Breast epithelium (tissue), 4 donors: ENCODE measurements around the gene RABEP1. TPM values are rescaled to one million over a fixed set of nuclear protein-coding genes. Genes with fewer than 3 reads are reported as not detected.

Source experiments
- DNase-seq, 2 donors: peaks; one replicate each; pipeline ENCODE4 v3.0.0-alpha.2; 2019; ENCODE audit warnings: low spot score in 2 of 2
- H3K27ac ChIP-seq, 2 donors: fragments of 200-600 bp; sonication (generic) in 1 of 2; one replicate each; pipeline ENCODE4 v1.5.1; 2016 to 2019; ENCODE audit warnings: mild to moderate bottlenecking in 1 of 2
- H3K27me3 ChIP-seq, 2 donors: fragments of 200-600 bp; sonication (generic) in 1 of 2; one replicate each; pipeline versions ENCODE4 v1.5.1 to v1.6.0; 2017 to 2019; ENCODE audit warnings: control low read depth in 1 of 2, mild to moderate bottlenecking in 1 of 2
- H3K36me3 ChIP-seq: fragments of 200-600 bp; one replicate; pipeline ENCODE4 v1.5.1; 2019
- H3K4me1 ChIP-seq, 2 donors: fragments of 200-600 bp; sonication (generic); one replicate each; pipeline ENCODE4 v1.5.1; 2016 to 2019; ENCODE audit warnings: control low read depth in 1 of 2
- H3K4me3 ChIP-seq, 3 donors: fragments of 200-600 bp; sonication (generic); 1 replicate in 2 of 3; 2 replicates in 1 of 3; pipeline ENCODE4 v1.5.1; 2016 to 2019; ENCODE audit warnings: mild to moderate bottlenecking in 3 of 3, moderate library complexity in 2 of 3
- H3K9me3 ChIP-seq, 2 donors: fragments of 200-600 bp; sonication (generic) in 1 of 2; one replicate each; pipeline ENCODE4 v1.5.1; 2016 to 2019; ENCODE audit warnings: control low read depth in 1 of 2
- POLR2A ChIP-seq: fragments of 450-650 bp; IDR thresholded peaks from one replicate; pipeline ENCODE4 v1.6.1; 2016; ENCODE audit warnings: antibody characterized with exemption, mild to moderate bottlenecking, moderate library complexity
- POLR2AphosphoS5 ChIP-seq, 3 donors: sonication (generic); formaldehyde crosslinking; IDR thresholded peaks; one replicate each; pipeline ENCODE4 v1.6.1; 2017; ENCODE audit warnings: antibody characterized with exemption in 3 of 3
- intact Hi-C: fragments of 100-400 bp; cut with DNase I; formaldehyde crosslinking; loops from one replicate; pipeline ENCODE4 v1.15.1; 2023; ENCODE audit warnings: low total_unique reads
- total RNA-seq, 3 donors: library from RNA; depleted of rRNA; stranded (reverse); fragments of >200 nt; gene quantifications; one replicate each; pipeline ENCODE4 v1.1.0, GENCODE V29; 2016
- TF ChIP-seq, protein P1 (sequence below), 3 donors: fragments of 450-650 bp; IDR thresholded peaks; one replicate each; pipeline ENCODE4 v1.5.1; 2016 to 2017; ENCODE audit warnings: antibody characterized with exemption in 3 of 3, mild to moderate bottlenecking in 3 of 3, moderate library complexity in 3 of 3

Gene RABEP1
- total RNA-seq, 3 donors from 2014 or later, result 50.4 to 88.7 (median 73.7) TPM

DNA sequence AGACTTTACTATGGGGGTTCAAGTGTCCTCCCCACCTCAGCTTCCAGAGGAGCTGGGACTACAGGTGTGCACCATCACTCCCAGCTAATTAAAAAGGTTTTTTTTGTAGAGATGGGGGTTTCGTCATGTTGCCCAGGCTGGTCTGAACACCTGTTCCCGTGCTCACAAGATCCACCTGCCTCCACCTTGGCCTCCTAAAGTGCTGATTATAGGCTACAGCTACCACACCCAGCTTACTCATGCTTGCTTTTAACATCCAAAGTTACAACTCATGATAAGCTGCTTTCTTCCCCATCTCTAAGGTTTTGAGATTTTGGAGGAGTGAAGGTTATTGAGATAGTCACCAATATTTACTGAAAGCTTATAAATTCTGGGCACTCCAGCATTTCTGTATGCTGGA is 134.8 kb downstream of the RABEP1 start:
- no peak for DNase-seq
- Histone ChIP-seq H3K27ac (no peak overlapping the region), H3K36me3 (no peaks in the 10 kb centered on the region), H3K9me3 (no peaks in the 10 kb centered on the region), H3K4me1 (peaks cover 0 to 28% of the 10 kb centered on the region in 2 donors), H3K4me3 (peak overlapping the region in 1 of 3 donors; percentile 16), H3K27me3 (no peaks in the 10 kb centered on the region)
- intact Hi-C loops, result loop anchor here (10.0 kb wide), 1 partner anchor 1742 kb away; no protein-coding TSS in a partner anchor
- TF ChIP-seq POLR2A (no peak), POLR2AphosphoS5 (IDR thresholded peaks at IDR 0.05) (no peak)
- TF ChIP-seq, protein P1, sequence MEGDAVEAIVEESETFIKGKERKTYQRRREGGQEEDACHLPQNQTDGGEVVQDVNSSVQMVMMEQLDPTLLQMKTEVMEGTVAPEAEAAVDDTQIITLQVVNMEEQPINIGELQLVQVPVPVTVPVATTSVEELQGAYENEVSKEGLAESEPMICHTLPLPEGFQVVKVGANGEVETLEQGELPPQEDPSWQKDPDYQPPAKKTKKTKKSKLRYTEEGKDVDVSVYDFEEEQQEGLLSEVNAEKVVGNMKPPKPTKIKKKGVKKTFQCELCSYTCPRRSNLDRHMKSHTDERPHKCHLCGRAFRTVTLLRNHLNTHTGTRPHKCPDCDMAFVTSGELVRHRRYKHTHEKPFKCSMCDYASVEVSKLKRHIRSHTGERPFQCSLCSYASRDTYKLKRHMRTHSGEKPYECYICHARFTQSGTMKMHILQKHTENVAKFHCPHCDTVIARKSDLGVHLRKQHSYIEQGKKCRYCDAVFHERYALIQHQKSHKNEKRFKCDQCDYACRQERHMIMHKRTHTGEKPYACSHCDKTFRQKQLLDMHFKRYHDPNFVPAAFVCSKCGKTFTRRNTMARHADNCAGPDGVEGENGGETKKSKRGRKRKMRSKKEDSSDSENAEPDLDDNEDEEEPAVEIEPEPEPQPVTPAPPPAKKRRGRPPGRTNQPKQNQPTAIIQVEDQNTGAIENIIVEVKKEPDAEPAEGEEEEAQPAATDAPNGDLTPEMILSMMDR (IDR thresholded peaks at IDR 0.05), result no peak

DNA sequence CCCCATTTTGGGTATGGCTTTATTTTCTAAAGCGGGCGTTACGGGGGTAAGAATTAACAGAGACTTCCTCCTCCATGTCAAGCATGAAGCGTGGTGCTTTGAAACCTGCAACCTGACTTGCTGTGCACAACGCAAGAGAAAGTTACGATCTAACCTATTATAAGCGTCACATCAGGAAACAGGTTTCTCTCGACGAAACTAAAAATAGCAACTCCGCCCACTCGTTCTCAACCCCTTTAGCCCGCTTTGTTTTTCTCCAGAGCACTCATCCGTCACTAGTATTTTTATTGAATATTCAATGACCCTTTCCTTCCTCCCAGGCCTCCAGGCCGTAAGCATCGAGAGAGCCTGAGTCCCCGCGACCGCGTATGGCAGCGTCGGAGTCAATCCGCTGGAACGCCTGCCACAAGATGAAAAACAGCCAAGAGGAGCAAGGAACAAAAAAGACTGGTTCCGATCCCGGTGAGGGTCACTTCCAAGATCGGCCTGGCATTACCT is 136.8 kb downstream of the RABEP1 start:
- Histone ChIP-seq H3K36me3 (no peaks in the 10 kb centered on the region), H3K27ac (peak overlapping the region; percentile 89 to 92)
- DNase-seq, result no peak

GRCh38 chr17:5419356-5419958 is 137.4 kb downstream of the RABEP1 start, which contains the start of gene NUP88:
Gene NUP88 (minus strand): TSS chr17:5419662. CDS start chr17:5419650, 12 bp downstream.
- peak in 2 of 3 donors; percentile 58 to 88 for TF ChIP-seq POLR2AphosphoS5 (IDR thresholded peaks at IDR 0.05)
- TF ChIP-seq, protein P1 (IDR thresholded peaks at IDR 0.05), result no peak
- TF ChIP-seq POLR2A, result peak; percentile 74
- peaks cover 0 to 28% of the 10 kb centered on the region in 2 donors for H3K4me1 ChIP-seq
- no peaks in the 10 kb centered on the region for H3K36me3 ChIP-seq
- peak; percentile 94 to 96 for DNase-seq
- H3K27ac ChIP-seq, result peak within 1 kb of the TSS; percentile 89 to 92
- intact Hi-C loops, result loop anchor here (10.0 kb wide), 1 partner anchor 1745 kb away; no protein-coding TSS in a partner anchor
- peak within 1 kb of the TSS; percentile 78 to 91 (median 90) for H3K4me3 ChIP-seq
- no peaks in the 10 kb centered on the region for H3K9me3 ChIP-seq
- H3K27me3 ChIP-seq, result no peaks in the 10 kb centered on the region

More for the DNA sequence above, 136.8 kb downstream of the RABEP1 start:
- intact Hi-C loops, result loop anchor here (10.0 kb wide), 1 partner anchor 1744 kb away; no protein-coding TSS in a partner anchor
- TF ChIP-seq POLR2A, result no peak
- TF ChIP-seq, protein P1 (IDR thresholded peaks at IDR 0.05), result peak in 1 of 3 donors; percentile 10
- H3K27me3 ChIP-seq, result no peaks in the 10 kb centered on the region
- H3K9me3 ChIP-seq, result no peaks in the 10 kb centered on the region
- H3K4me3 ChIP-seq, result peak overlapping the region; percentile 78 to 91 (median 90)
- H3K4me1 ChIP-seq, result peaks cover 0 to 28% of the 10 kb centered on the region in 2 donors

- H3K27me3 ChIP-seq, result no peaks in the 10 kb centered on the region
- H3K36me3 ChIP-seq, result no peaks in the 10 kb centered on the region
- H3K27ac ChIP-seq, result peak within 1 kb of the TSS; percentile 89 to 92
- TF ChIP-seq POLR2AphosphoS5 (IDR thresholded peaks at IDR 0.05), result peak; percentile 29 to 60 (median 55)
- TF ChIP-seq, protein P1 (IDR thresholded peaks at IDR 0.05), result no peak
- TF ChIP-seq POLR2A, result no peak
- peaks cover 0 to 28% of the 10 kb centered on the region in 2 donors for H3K4me1 ChIP-seq
- peak; percentile 84 to 85 for DNase-seq
- intact Hi-C loops, result loop anchor here (10.0 kb wide), 1 partner anchor 1745 kb away; no protein-coding TSS in a partner anchor
- H3K4me3 ChIP-seq, result peak within 1 kb of the TSS; percentile 78 to 91 (median 90)
- H3K9me3 ChIP-seq, result no peaks in the 10 kb centered on the region
Measured at GRCh38 chr17:5419959-5420653, 138.0 kb downstream of the RABEP1 start, which contains the start of gene RPAIN. Gene RPAIN (plus strand): TSS chr17:5420182. CDS start chr17:5420211, 29 bp downstream.
